IMR-90 (cell line): ENCODE measurements around the gene ANKRD11. TPM values are rescaled to one million over a fixed set of nuclear protein-coding genes. Genes with fewer than 3 reads are reported as not detected.

ENCODE experiments used
- ATAC-seq: fragments of 200-7000 bp; cut with Tn5 transposase; 2 replicates; pipeline ENCODE4 v1.9.1; 2020; ENCODE audit warnings: low read depth, mild to moderate bottlenecking, moderate library complexity
- BruUV-seq: library from RNA; stranded (reverse); fragments of 400-500 nt; replicated peaks from 2 replicates; lab custom pipeline; 2021; lab: Mats Ljungman, UMichigan
- CTCF ChIA-PET: fragments of 300-600 bp; formaldehyde crosslinking; extraction: SDS; loops from one replicate; lab custom pipeline; 2021; ENCODE audit warnings: antibody characterized with exemption; lab: Yijun Ruan, JAX
- POLR2A ChIA-PET: fragments of 300-600 bp; sonication (Branson Sonifier 250); formaldehyde crosslinking; loops from one replicate; lab custom pipeline; 2022; ENCODE audit warnings: antibody characterized with exemption; ENCODE audit not compliant: unreplicated experiment; lab: Charles Lee
- DNase-seq: peaks from one replicate; pipeline ENCODE4 v3.0.0; 2013
- H2AFZ ChIP-seq: replicated peaks from 2 replicates; pipeline ENCODE3; 2013; ENCODE audit warnings: low read length, mild to moderate bottlenecking; ENCODE audit not compliant: poor library complexity
- H2AK5ac ChIP-seq: 2 replicates; pipeline ENCODE4 v1.6.1; 2013; ENCODE audit warnings: low read depth, low read length, inconsistent platforms
- H2AK9ac ChIP-seq: replicated peaks from 2 replicates; pipeline ENCODE3; 2013; ENCODE audit warnings: mild to moderate bottlenecking, low read depth, low read length, moderate library complexity; ENCODE audit not compliant: poor library complexity
- H2BK120ac ChIP-seq: 2 replicates; pipeline ENCODE4 v1.6.1; 2013; ENCODE audit warnings: low read depth, low read length, inconsistent platforms
- H2BK15ac ChIP-seq: 3 replicates; pipeline ENCODE4 v1.6.1; 2013; ENCODE audit warnings: low read depth, low read length, inconsistent platforms
- H2BK20ac ChIP-seq: 2 replicates; pipeline ENCODE4 v1.6.1; 2013; ENCODE audit warnings: low read depth, mild to moderate bottlenecking, inconsistent platforms, low read length, moderate library complexity
- H2BK5ac ChIP-seq: 2 replicates; pipeline ENCODE4 v1.6.1; 2013; ENCODE audit warnings: mild to moderate bottlenecking, low read depth, low read length, inconsistent platforms; ENCODE audit not compliant: poor library complexity, severe bottlenecking
- H3K14ac ChIP-seq: replicated peaks from 2 replicates; pipeline ENCODE4 v1.6.1; 2013; ENCODE audit warnings: low read depth, low read length, inconsistent platforms
- H3K18ac ChIP-seq: 2 replicates; pipeline ENCODE4 v1.6.1; 2013; ENCODE audit warnings: low read depth, low read length, control low read depth
- H3K23ac ChIP-seq: 2 replicates; pipeline ENCODE4 v1.6.1; 2013; ENCODE audit warnings: low read depth, low read length, inconsistent platforms
- H3K27ac ChIP-seq: 2 replicates; pipeline ENCODE4 v1.5.1; 2013; ENCODE audit warnings: mild to moderate bottlenecking, control low read depth, low read length; ENCODE audit not compliant: insufficient read depth
- H3K27me3 ChIP-seq: 2 replicates; pipeline ENCODE4 v1.6.1; 2013; ENCODE audit warnings: low read length; ENCODE audit not compliant: control insufficient read depth, insufficient read depth
- H3K36me3 ChIP-seq: 2 replicates; pipeline ENCODE4 v1.6.1; 2013; ENCODE audit warnings: low read length, mixed read lengths; ENCODE audit not compliant: control insufficient read depth, insufficient read depth
- H3K4ac ChIP-seq: 2 replicates; pipeline ENCODE4 v1.6.1; 2013; ENCODE audit warnings: low read depth, low read length, inconsistent platforms
- H3K4me1 ChIP-seq: 2 replicates; pipeline ENCODE4 v1.6.1; 2013; ENCODE audit warnings: low read length, mixed read lengths; ENCODE audit not compliant: control insufficient read depth, insufficient read depth
- H3K4me2 ChIP-seq: 2 replicates; pipeline ENCODE4 v1.6.1; 2013; ENCODE audit warnings: low read depth, mild to moderate bottlenecking, control low read depth, low read length, moderate library complexity
- H3K4me3 ChIP-seq: 2 replicates; pipeline ENCODE4 v1.5.1; 2013; ENCODE audit warnings: low read depth, mild to moderate bottlenecking, control low read depth, low read length, moderate library complexity; ENCODE audit not compliant: insufficient read depth
- H3K56ac ChIP-seq: 2 replicates; pipeline ENCODE4 v1.6.1; 2013; ENCODE audit warnings: low read length, inconsistent platforms; ENCODE audit not compliant: insufficient read depth; ENCODE audit errors: extremely low read depth
- H3K79me1 ChIP-seq, 2 experiments: 2 replicates each; pipeline ENCODE4 v1.6.1; 2013; ENCODE audit warnings: low read length in 2 of 2, inconsistent platforms in 1 of 2, low read depth in 1 of 2
- H3K9ac ChIP-seq: 2 replicates; pipeline ENCODE4 v1.6.1; 2013; ENCODE audit warnings: low read depth, low read length, control low read depth
- H3K9me1 ChIP-seq: 2 replicates; pipeline ENCODE4 v1.6.1; 2013; ENCODE audit warnings: low read length, inconsistent platforms; ENCODE audit not compliant: insufficient read depth
- H3K9me3 ChIP-seq: 2 replicates; pipeline ENCODE4 v1.6.1; 2013; ENCODE audit warnings: low read length; ENCODE audit not compliant: control insufficient read depth, insufficient read depth
- H4K20me1 ChIP-seq: 2 replicates; pipeline ENCODE4 v1.6.1; 2013; ENCODE audit warnings: low read length, inconsistent platforms; ENCODE audit not compliant: insufficient read depth
- H4K5ac ChIP-seq: 2 replicates; pipeline ENCODE4 v1.6.1; 2013; ENCODE audit warnings: mild to moderate bottlenecking, low read depth, low read length, control low read depth
- H4K8ac ChIP-seq, 2 experiments: 2 replicates each; pipeline ENCODE4 v1.6.1; 2013; ENCODE audit warnings: low read depth in 2 of 2, low read length in 2 of 2, control low read depth in 1 of 2, inconsistent platforms in 1 of 2
- H4K91ac ChIP-seq: 2 replicates; pipeline ENCODE4 v1.6.1; 2013; ENCODE audit warnings: low read depth, low read length, inconsistent platforms; ENCODE audit not compliant: insufficient read depth
- BHLHE40 ChIP-seq: fragments of 150-350 bp; IDR thresholded peaks from 2 replicates; pipeline ENCODE4 v1.6.1; 2016; ENCODE audit warnings: mild to moderate bottlenecking, low read depth, low read length
- CEBPB ChIP-seq: IDR thresholded peaks from 2 replicates; pipeline ENCODE4 v1.6.1; 2012; ENCODE audit warnings: low read depth, low read length, improper control_type of control experiment
- ELK1 ChIP-seq: fragments of 150-350 bp; IDR thresholded peaks from 2 replicates; pipeline ENCODE4 v1.6.1; 2016; ENCODE audit warnings: low read depth, mild to moderate bottlenecking, low read length, moderate library complexity, borderline replicate concordance
- MAFK ChIP-seq: IDR thresholded peaks from 2 replicates; pipeline ENCODE4 v1.6.1; 2012; ENCODE audit warnings: low read depth, low read length, improper control_type of control experiment
- MAZ ChIP-seq: IDR thresholded peaks from 2 replicates; pipeline ENCODE4 v1.6.1; 2012; ENCODE audit warnings: low read depth, mild to moderate bottlenecking, low read length, improper control_type of control experiment, moderate library complexity, borderline replicate concordance
- MXI1 ChIP-seq: IDR thresholded peaks from 2 replicates; pipeline ENCODE4 v1.6.1; 2012; ENCODE audit warnings: low read depth, mild to moderate bottlenecking, low read length, moderate library complexity, borderline replicate concordance
- POLR2A ChIP-seq: IDR thresholded peaks from 2 replicates; pipeline ENCODE4 v1.6.1; 2012; ENCODE audit warnings: mild to moderate bottlenecking, low read depth, low read length
- RAD21 ChIP-seq: IDR thresholded peaks from 2 replicates; pipeline ENCODE4 v1.6.1; 2012; ENCODE audit warnings: low read length, improper control_type of control experiment
- RCOR1 ChIP-seq: IDR thresholded peaks from 2 replicates; pipeline ENCODE4 v1.6.1; 2012; ENCODE audit warnings: mild to moderate bottlenecking, low read length, improper control_type of control experiment; ENCODE audit not compliant: insufficient replicate concordance
- SMC3 ChIP-seq: fragments of 150-350 bp; IDR thresholded peaks from 2 replicates; pipeline ENCODE4 v1.6.1; 2016; ENCODE audit warnings: low read depth, mild to moderate bottlenecking, antibody characterized with exemption, low read length, moderate library complexity
- WGBS, 2 experiments: methylation state at CpG; one replicate each; pipeline versions ENCODE4 v1.1.5 to v1.1.7; 2013; ENCODE audit warnings: missing lambda C conversion rate in 2 of 2; ENCODE audit not compliant: insufficient read length in 1 of 2; ENCODE audit errors: extremely low coverage in 2 of 2; 5-methylcytosine and 5-hydroxymethylcytosine counted together
- dilution Hi-C: fragments of 300-500 bp; cut with HindIII; formaldehyde crosslinking; loops from one replicate; pipeline ENCODE4 v1.14.3; 2018; ENCODE audit warnings: low sequenced_read_pairs; ENCODE audit not compliant: unreplicated experiment
- in situ Hi-C: fragments of 300-500 bp; cut with MboI; formaldehyde crosslinking; loops from 3 replicates; pipeline ENCODE4 v1.14.3; 2019; ENCODE audit warnings: low sequenced_read_pairs, inconsistent platforms, mixed read lengths
- intact Hi-C: fragments of 100-400 bp; cut with micrococcal nuclease; formaldehyde crosslinking; loops from 2 replicates; pipeline ENCODE4 v1.10.0; 2022
- polyA plus RNA-seq, 3 experiments: library from polyadenylated mRNA; depleted of rRNA; stranded (reverse); fragments of >200 nt; gene quantifications; 2 replicates each; pipeline ENCODE4 v1.2.3, GENCODE V29; 2012; ENCODE audit warnings: low replicate concordance in 1 of 3
- total RNA-seq: library from RNA; depleted of rRNA; stranded (reverse); fragments of >200 nt; gene quantifications from 2 replicates; pipeline ENCODE4 v1.2.3, GENCODE V29; 2012

The ANKRD11 gene
- total and polyA plus RNA-seq, 2 of the 4 experiments (the other 2 are of a cell fraction) = 46.8 to 71.9 TPM

GRCh38 chr16:89485701-89486246 lies 4.6 kb downstream of the ANKRD11 start:
- Histone ChIP-seq H2BK120ac (no peak overlapping the region), H3K9ac (no peak overlapping the region), H3K36me3 (no peaks in the 10 kb centered on the region), H4K20me1 (peaks cover 84% of the 10 kb centered on the region), H2AK5ac (no peak overlapping the region), H4K91ac (no peak overlapping the region), H3K4ac (no peak overlapping the region), H2BK20ac (no peak overlapping the region), H3K4me1 (peaks cover 27% of the 10 kb centered on the region), H3K27ac (no peak overlapping the region), H3K4me2 (no peak overlapping the region; the same call in 1 of the 2 replicates), H3K9me3 (no peaks in the 10 kb centered on the region), H2BK5ac (no peak overlapping the region), H3K79me1 (peaks cover 0 to 60% of the 10 kb centered on the region in 2 experiments; a peak in 2 of 4 replicates), H3K9me1 (peaks cover 42% of the 10 kb centered on the region), H2AK9ac (no peak overlapping the region), H4K8ac (no peak overlapping the region), H3K14ac (no peak overlapping the region), H3K23ac (peak overlapping the region; percentile 18; the same call in 1 of the 2 replicates), H3K18ac (no peak overlapping the region), H2BK15ac (no peak overlapping the region), H3K56ac (no peak overlapping the region), H2AFZ (no peak overlapping the region), H4K5ac (no peak overlapping the region), H3K4me3 (no peak overlapping the region), H3K27me3 (no peaks in the 10 kb centered on the region)
- dilution Hi-C loops = no loop called here
- BruUV-seq = no TSS peak
- TF ChIP-seq RCOR1 (no peak), MAZ (no peak), POLR2A (no peak), BHLHE40 (no peak), RAD21 (no peak), SMC3 (no peak), CEBPB (no peak), MXI1 (no peak), ELK1 (no peak), MAFK (no peak)
- POLR2A ChIA-PET = no interaction called here
- ATAC-seq (no peak), DNase-seq (no peak)
- CTCF ChIA-PET = interaction anchor here (0.7 kb wide), 1 partner anchor 44 kb away, joined by 3 read pairs; no protein-coding TSS in a partner anchor
- intact Hi-C loops = no loop called here
- in situ Hi-C loops = no loop called here
- 64% methylated on average over 3 of the region's 4 CpGs; no CpG with 5 or more reads in 1 of the 2 experiments for WGBS, 2 experiments
